B cell (primary cell): ENCODE measurements around the gene COL13A1. TPM values are rescaled to one million over a fixed set of nuclear protein-coding genes. Genes with fewer than 3 reads are reported as not detected.

ENCODE experiments used
- ATAC-seq: fragments of 200-7000 bp; cut with Tn5 transposase; one replicate; pipeline ENCODE4 v1.10.0; 2021; ENCODE audit warnings: low read depth, mild to moderate bottlenecking, moderate number of reproducible peaks, moderate library complexity
- CTCF ChIA-PET: fragments of 350-600 bp; sonication (Branson Sonifier 250); formaldehyde crosslinking; loops from one replicate; lab custom pipeline; 2021; ENCODE audit warnings: antibody characterized with exemption, inconsistent platforms; lab: Charles Lee
- POLR2A ChIA-PET: fragments of 350-600 bp; sonication (Branson Sonifier 250); formaldehyde crosslinking; loops from one replicate; lab custom pipeline; 2021; ENCODE audit warnings: antibody characterized with exemption; lab: Charles Lee
- DNase-seq: peaks from one replicate; pipeline ENCODE4 v3.0.0; 2013
- H2AFZ ChIP-seq: 2 replicates; pipeline ENCODE4 v1.6.1; 2012; ENCODE audit warnings: mild to moderate bottlenecking, low read depth, low read length; ENCODE audit not compliant: insufficient read depth, poor library complexity, severe bottlenecking
- H3K27ac ChIP-seq, 2 donors: 1 replicate in 1 of 2; 2 replicates in 1 of 2; pipeline ENCODE4 v1.5.1; 2012 to 2013; ENCODE audit warnings: low read length in 2 of 2, mild to moderate bottlenecking in 2 of 2, moderate library complexity in 1 of 2
- H3K27me3 ChIP-seq, 4 experiments: fragments of 200-600 bp in 1 of 4; sonication (generic) in 1 of 4; replicated peaks in 1 of 4; 1 replicate in 2 of 4; 2 replicates in 2 of 4; pipeline versions ENCODE4 v1.6.1 to v1.7.0; 2013 to 2016; ENCODE audit warnings: low read length in 3 of 4, mild to moderate bottlenecking in 2 of 4, mixed read lengths in 1 of 4, moderate library complexity in 1 of 4; ENCODE audit not compliant: insufficient read depth in 4 of 4, control insufficient read depth in 3 of 4; ENCODE audit errors: control extremely low read depth in 1 of 4
- H3K36me3 ChIP-seq, 2 experiments: replicated peaks in 1 of 2; 1 replicate in 1 of 2; 2 replicates in 1 of 2; pipeline versions ENCODE4 v1.6.1 to v1.7.1; 2013; ENCODE audit warnings: low read length in 1 of 2; ENCODE audit not compliant: insufficient read depth in 2 of 2, control insufficient read depth in 1 of 2; ENCODE audit errors: control extremely low read depth in 1 of 2, extremely low read depth in 1 of 2
- H3K4me1 ChIP-seq, 2 donors: fragments of 200-600 bp in 1 of 2; sonication (generic) in 1 of 2; 1 replicate in 1 of 2; 2 replicates in 1 of 2; pipeline versions ENCODE4 v1.5.1 to v1.6.1; 2013 to 2017; ENCODE audit warnings: low read length in 2 of 2; ENCODE audit not compliant: control insufficient read depth in 2 of 2, insufficient read depth in 2 of 2
- H3K4me2 ChIP-seq: replicated peaks from 2 replicates; pipeline ENCODE3; 2012; ENCODE audit warnings: mild to moderate bottlenecking, low read depth, low read length; ENCODE audit not compliant: poor library complexity, severe bottlenecking
- H3K4me3 ChIP-seq, 5 experiments: fragments of 200-600 bp in 1 of 5; sonication (generic) in 1 of 5; 1 replicate in 3 of 5; 2 replicates in 2 of 5; pipeline versions ENCODE4 v1.5.1 to v1.7.0; 2011 to 2016; ENCODE audit warnings: low read length in 4 of 5, mild to moderate bottlenecking in 4 of 5, low read depth in 2 of 5, control low read depth in 1 of 5, moderate library complexity in 1 of 5; ENCODE audit not compliant: insufficient read depth in 1 of 5; ENCODE audit errors: control extremely low read depth in 1 of 5, extremely low read depth in 1 of 5
- H3K79me2 ChIP-seq: fragments of 200-600 bp; sonication (generic); one replicate; pipeline ENCODE4 v1.6.0; 2016; ENCODE audit warnings: low read length; ENCODE audit not compliant: control insufficient read depth, insufficient read depth
- H3K9ac ChIP-seq: fragments of 200-600 bp; sonication (generic); 2 replicates; pipeline ENCODE4 v1.6.1; 2017; ENCODE audit warnings: mild to moderate bottlenecking, low read length, moderate library complexity
- H3K9me3 ChIP-seq, 3 donors: one replicate each; pipeline versions ENCODE4 v1.6.1 to v1.7.1; 2013; ENCODE audit warnings: low read length in 2 of 3; ENCODE audit not compliant: control insufficient read depth in 2 of 3, insufficient read depth in 1 of 3; ENCODE audit errors: control extremely low read depth in 1 of 3
- H4K20me1 ChIP-seq: 2 replicates; pipeline ENCODE4 v1.6.0; 2012; ENCODE audit warnings: mild to moderate bottlenecking, low read length; ENCODE audit not compliant: insufficient read depth, control insufficient read depth, poor library complexity, severe bottlenecking
- H3K27ac Mint-ChIP-seq: one replicate; pipeline ENCODE4 v1.8.0; 2021; ENCODE audit warnings: mixed read lengths
- H3K27me3 Mint-ChIP-seq: one replicate; pipeline ENCODE4 v1.8.0; 2021; ENCODE audit warnings: mixed read lengths
- H3K4me1 Mint-ChIP-seq: one replicate; pipeline ENCODE4 v1.8.0; 2021; ENCODE audit warnings: mixed read lengths
- H3K4me3 Mint-ChIP-seq: one replicate; pipeline ENCODE4 v1.8.0; 2021; ENCODE audit warnings: mixed read lengths
- H3K9me3 Mint-ChIP-seq: one replicate; pipeline ENCODE4 v1.8.0; 2022; ENCODE audit warnings: mixed read lengths; ENCODE audit not compliant: insufficient read depth
- EZH2 ChIP-seq: IDR thresholded peaks from 2 replicates; pipeline ENCODE4 v1.6.1; 2012; ENCODE audit warnings: borderline replicate concordance, low read depth, mild to moderate bottlenecking, moderate library complexity, low read length; ENCODE audit not compliant: insufficient read depth, poor library complexity, severe bottlenecking
- WGBS: methylation state at CpG from one replicate; pipeline ENCODE4 v1.1.5; 2013; ENCODE audit warnings: missing lambda C conversion rate; ENCODE audit not compliant: insufficient coverage; 5-methylcytosine and 5-hydroxymethylcytosine counted together
- intact Hi-C: fragments of 100-400 bp; cut with micrococcal nuclease; formaldehyde crosslinking; loops from one replicate; pipeline ENCODE4 v1.10.0; 2022
- polyA plus RNA-seq: library from polyadenylated mRNA; depleted of rRNA; stranded (reverse); fragments of >200 nt; gene quantifications from 2 replicates; pipeline ENCODE4 v1.2.3, GENCODE V29; 2012
- total RNA-seq, 2 donors: library from RNA; stranded (reverse); fragments of 120-200 nt in 1 of 2; gene quantifications; 1 replicate in 1 of 2; 2 replicates in 1 of 2; pipeline versions ENCODE4 v1.2.3 to v1.2.4, GENCODE V29; 2013 to 2022
- TF ChIP-seq, protein P1 (sequence below): fragments of 200-600 bp; IDR thresholded peaks from one replicate; pipeline ENCODE4 v1.8.0; 2022; ENCODE audit warnings: antibody characterized with exemption, mild to moderate bottlenecking

Gene COL13A1
- total and polyA plus RNA-seq, 2 donors (not counting 1 experiment from before 2014, with no cell fraction given): not detected

DNA sequence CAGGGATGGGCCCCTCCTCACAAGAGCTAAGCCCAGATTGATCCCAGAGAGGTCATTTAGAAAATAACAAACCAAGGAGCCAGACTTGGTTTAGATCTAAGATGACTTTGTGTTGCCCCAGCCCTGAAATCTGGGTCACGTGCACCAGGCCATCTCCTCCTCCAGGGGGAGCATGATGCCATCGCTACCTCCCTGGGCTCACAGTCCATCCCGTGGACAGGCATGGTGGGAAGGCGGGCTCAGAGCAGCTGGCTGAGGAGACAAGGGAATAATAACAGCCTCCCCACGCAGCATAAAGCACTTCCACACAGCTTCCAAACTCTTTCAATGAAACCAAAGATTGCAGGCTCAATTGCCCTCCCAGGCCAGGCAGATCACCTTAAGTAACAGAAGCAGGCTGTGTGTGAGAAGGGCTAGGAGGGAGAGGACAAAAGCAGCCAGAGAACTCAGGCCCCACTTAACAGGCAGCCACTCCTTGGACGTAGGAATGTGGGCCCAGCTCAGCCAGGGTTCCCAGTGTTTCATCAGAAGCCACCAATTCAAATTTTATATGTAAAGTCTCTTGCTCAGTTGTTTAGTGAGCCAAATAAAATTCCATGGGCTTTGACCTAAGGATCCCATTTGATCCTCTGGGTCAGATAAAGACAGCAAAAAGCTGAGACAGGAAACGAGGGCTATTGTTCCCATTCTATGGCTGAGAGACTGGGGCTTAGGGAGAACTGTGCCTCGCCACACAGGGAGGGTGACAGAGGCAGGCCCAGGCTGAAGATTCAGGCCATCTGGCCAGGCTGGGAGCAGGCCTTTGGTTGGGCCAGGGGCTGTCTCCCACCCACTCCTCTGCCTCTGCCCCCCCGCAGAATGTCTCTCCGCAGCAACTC, 100.2 kb downstream of the COL13A1 start:
- no peak overlapping the region for H2AFZ ChIP-seq
- H3K9ac ChIP-seq: no peak overlapping the region
- Mint-ChIP-seq H3K9me3 (peaks cover 1% of the 10 kb centered on the region), H3K27me3 (no peaks in the 10 kb centered on the region), H3K27ac (no peak overlapping the region), H3K4me1 (no peaks in the 10 kb centered on the region), H3K4me3 (no peak overlapping the region)
- no peaks in the 10 kb centered on the region for H3K4me1 ChIP-seq
- no peaks in the 10 kb centered on the region for H3K27me3 ChIP-seq
- H3K4me3 ChIP-seq: no peak overlapping the region
- ATAC-seq (no peak), DNase-seq (no peak)
- 75% methylated on average over 8 of the region's 10 CpGs for WGBS
- intact Hi-C loops: no loop called here
- no peaks in the 10 kb centered on the region for H3K79me2 ChIP-seq
- ChIA-PET CTCF (no interaction called here), POLR2A (no interaction called here)
- H4K20me1 ChIP-seq: no peaks in the 10 kb centered on the region
- no peaks in the 10 kb centered on the region for H3K9me3 ChIP-seq
- no peak overlapping the region for H3K4me2 ChIP-seq
- TF ChIP-seq EZH2: no peak
- TF ChIP-seq, protein P1, sequence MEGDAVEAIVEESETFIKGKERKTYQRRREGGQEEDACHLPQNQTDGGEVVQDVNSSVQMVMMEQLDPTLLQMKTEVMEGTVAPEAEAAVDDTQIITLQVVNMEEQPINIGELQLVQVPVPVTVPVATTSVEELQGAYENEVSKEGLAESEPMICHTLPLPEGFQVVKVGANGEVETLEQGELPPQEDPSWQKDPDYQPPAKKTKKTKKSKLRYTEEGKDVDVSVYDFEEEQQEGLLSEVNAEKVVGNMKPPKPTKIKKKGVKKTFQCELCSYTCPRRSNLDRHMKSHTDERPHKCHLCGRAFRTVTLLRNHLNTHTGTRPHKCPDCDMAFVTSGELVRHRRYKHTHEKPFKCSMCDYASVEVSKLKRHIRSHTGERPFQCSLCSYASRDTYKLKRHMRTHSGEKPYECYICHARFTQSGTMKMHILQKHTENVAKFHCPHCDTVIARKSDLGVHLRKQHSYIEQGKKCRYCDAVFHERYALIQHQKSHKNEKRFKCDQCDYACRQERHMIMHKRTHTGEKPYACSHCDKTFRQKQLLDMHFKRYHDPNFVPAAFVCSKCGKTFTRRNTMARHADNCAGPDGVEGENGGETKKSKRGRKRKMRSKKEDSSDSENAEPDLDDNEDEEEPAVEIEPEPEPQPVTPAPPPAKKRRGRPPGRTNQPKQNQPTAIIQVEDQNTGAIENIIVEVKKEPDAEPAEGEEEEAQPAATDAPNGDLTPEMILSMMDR: no peak
- H3K27ac ChIP-seq: no peak overlapping the region
- no peaks in the 10 kb centered on the region for H3K36me3 ChIP-seq

GRCh38 chr10:69902835-69903535, 101.3 kb downstream of the COL13A1 start:
- no peak overlapping the region for H3K4me2 ChIP-seq
- no peak overlapping the region for H3K4me3 ChIP-seq
- no peaks in the 10 kb centered on the region for H3K4me1 ChIP-seq
- WGBS: 83% methylated on average over 7 of the region's 7 CpGs
- no peak for ATAC-seq
- H3K27ac Mint-ChIP-seq: no peak overlapping the region
- H3K9me3 ChIP-seq: no peaks in the 10 kb centered on the region
- no peaks in the 10 kb centered on the region for H4K20me1 ChIP-seq
- H2AFZ ChIP-seq: no peak overlapping the region
- H3K36me3 ChIP-seq: no peaks in the 10 kb centered on the region
- intact Hi-C loops: no loop called here
- H3K27ac ChIP-seq: no peak overlapping the region
- DNase-seq: no peak
- POLR2A ChIA-PET: no interaction called here
- H3K9me3 Mint-ChIP-seq: peaks cover 1% of the 10 kb centered on the region
- H3K9ac ChIP-seq: no peak overlapping the region
- no peak overlapping the region for H3K4me3 Mint-ChIP-seq
- CTCF ChIA-PET: no interaction called here
- H3K27me3 Mint-ChIP-seq: no peaks in the 10 kb centered on the region
- H3K79me2 ChIP-seq: no peaks in the 10 kb centered on the region
- TF ChIP-seq, protein P1: no peak
- no peak for TF ChIP-seq EZH2
- no peaks in the 10 kb centered on the region for H3K4me1 Mint-ChIP-seq
- no peaks in the 10 kb centered on the region for H3K27me3 ChIP-seq
